Fibroblast of the conjunctiva (primary cell): Measurements from ENCODE around the gene NKX6-2.

Experiments used
- DNase-seq: peaks from one replicate; pipeline ENCODE4 v3.0.0-alpha.2; 2010; ENCODE audit warnings: low read depth

The NKX6-2 gene

GRCh38 chr10:132754071-132754470, 31.9 kb downstream of the NKX6-2 start:
- DNase-seq: no peak

- DNase-seq: no peak
These were observed 32.4 kb downstream of the NKX6-2 start for GRCh38 chr10:132753596-132753995.

GRCh38 chr10:132752961-132753360, 33.0 kb downstream of the NKX6-2 start:
- no peak for DNase-seq

- DNase-seq: no peak
These were observed 33.6 kb downstream of the NKX6-2 start for GRCh38 chr10:132752378-132752777.

GRCh38 chr10:132750936-132751335, 35.0 kb downstream of the NKX6-2 start:
- no peak for DNase-seq

GRCh38 chr10:132749371-132749795, 36.6 kb downstream of the NKX6-2 start:
- no peak for DNase-seq

- DNase-seq: no peak
These were observed 37.2 kb downstream of the NKX6-2 start for GRCh38 chr10:132748545-132749370.

- DNase-seq: no peak
These were observed 37.8 kb downstream of the NKX6-2 start for GRCh38 chr10:132748135-132748534.

GRCh38 chr10:132746801-132747625, 38.9 kb downstream of the NKX6-2 start:
- DNase-seq: no peak

- no peak for DNase-seq
These were observed 39.6 kb downstream of the NKX6-2 start for GRCh38 chr10:132746386-132746785.

GRCh38 chr10:132745971-132746370, 40.0 kb downstream of the NKX6-2 start:
- no peak for DNase-seq

- DNase-seq: no peak
These were observed 40.4 kb downstream of the NKX6-2 start for GRCh38 chr10:132745511-132745910.

GRCh38 chr10:132744839-132745238, 41.1 kb downstream of the NKX6-2 start:
- DNase-seq: no peak

GRCh38 chr10:132743925-132744490, 41.9 kb downstream of the NKX6-2 start:
- DNase-seq: no peak

- peak; percentile 9 for DNase-seq
These were observed 42.6 kb downstream of the NKX6-2 start for GRCh38 chr10:132743196-132743924.

- DNase-seq: no peak
These were observed 43.1 kb downstream of the NKX6-2 start for GRCh38 chr10:132742837-132743194.

- DNase-seq: no peak
These were observed 43.6 kb downstream of the NKX6-2 start for GRCh38 chr10:132742167-132742836.

- no peak for DNase-seq
These were observed 45.4 kb downstream of the NKX6-2 start for GRCh38 chr10:132740588-132740987.

GRCh38 chr10:132739225-132739613, 46.7 kb downstream of the NKX6-2 start:
- DNase-seq: no peak

GRCh38 chr10:132738454-132739224, 47.3 kb downstream of the NKX6-2 start:
- DNase-seq: no peak
